Measurements from ENCODE around the gene FUS. TPM values are rescaled to one million over a fixed set of nuclear protein-coding genes. Genes with fewer than 3 reads are reported as not detected.
A peak's percentile ranks its signal among the peaks of the same experiment; 100 is the strongest.

Gene FUS
- total and polyA plus RNA-seq, 9 of the 15 experiments (the other 6 are each of a cell fraction or from before 2014, with no cell fraction given) = 43.9 to 575 (median 87.2) TPM

DNA sequence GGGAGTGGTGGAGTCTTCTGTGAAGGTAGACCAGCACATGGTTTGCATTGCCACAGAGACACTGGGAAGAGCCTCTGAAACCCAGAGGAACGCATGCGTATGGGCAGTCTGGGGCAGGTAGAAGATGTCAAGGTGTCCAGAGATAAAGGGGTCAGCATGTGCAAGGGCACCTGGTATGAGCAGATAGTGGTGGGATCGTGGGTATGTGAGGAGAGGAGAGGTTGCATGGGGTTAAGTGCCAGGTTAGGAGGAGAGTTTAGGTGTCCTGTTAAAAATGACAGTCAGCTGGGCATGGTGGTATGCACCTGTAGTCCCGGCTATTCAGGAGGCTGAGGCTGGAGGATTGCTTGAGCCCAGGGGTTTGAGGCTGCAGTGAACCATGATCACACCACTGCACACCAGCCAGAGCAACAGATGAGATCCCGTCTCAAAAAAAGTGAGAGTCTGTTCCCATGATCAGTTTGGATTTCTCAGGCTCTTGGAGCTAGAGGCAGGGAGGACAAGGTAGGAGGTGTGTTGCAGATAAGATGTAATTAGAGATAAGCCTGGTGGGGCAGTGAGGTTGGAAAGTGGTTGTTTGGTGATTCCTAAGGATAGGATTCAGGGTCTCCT, 19.6 kb downstream of the FUS start (continued):
- TF ChIP-seq, protein P1, sequence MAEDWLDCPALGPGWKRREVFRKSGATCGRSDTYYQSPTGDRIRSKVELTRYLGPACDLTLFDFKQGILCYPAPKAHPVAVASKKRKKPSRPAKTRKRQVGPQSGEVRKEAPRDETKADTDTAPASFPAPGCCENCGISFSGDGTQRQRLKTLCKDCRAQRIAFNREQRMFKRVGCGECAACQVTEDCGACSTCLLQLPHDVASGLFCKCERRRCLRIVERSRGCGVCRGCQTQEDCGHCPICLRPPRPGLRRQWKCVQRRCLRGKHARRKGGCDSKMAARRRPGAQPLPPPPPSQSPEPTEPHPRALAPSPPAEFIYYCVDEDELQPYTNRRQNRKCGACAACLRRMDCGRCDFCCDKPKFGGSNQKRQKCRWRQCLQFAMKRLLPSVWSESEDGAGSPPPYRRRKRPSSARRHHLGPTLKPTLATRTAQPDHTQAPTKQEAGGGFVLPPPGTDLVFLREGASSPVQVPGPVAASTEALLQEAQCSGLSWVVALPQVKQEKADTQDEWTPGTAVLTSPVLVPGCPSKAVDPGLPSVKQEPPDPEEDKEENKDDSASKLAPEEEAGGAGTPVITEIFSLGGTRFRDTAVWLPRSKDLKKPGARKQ (CRISPR knock-in tag; IDR thresholded peaks at IDR 0.05) = no peak
- TF ChIP-seq ZEB2 (IDR thresholded peaks at IDR 0.05) (peak; percentile 64), CBFA2T3 (IDR thresholded peaks at IDR 0.05) (peak; percentile 69), ZZZ3 (IDR thresholded peaks at IDR 0.05) (no peak), ID3 (CRISPR knock-in tag; IDR thresholded peaks at IDR 0.05) (no peak), ID3 (tag; IDR thresholded peaks at IDR 0.05) (no peak), PHF20 (IDR thresholded peaks at IDR 0.05; ENCODE audit: partially characterized antibody) (no peak), TSC22D4 (tag; IDR thresholded peaks at IDR 0.05) (no peak), MTF1 (CRISPR knock-in tag; IDR thresholded peaks at IDR 0.05; ENCODE audit: borderline replicate concordance) (no peak), TCF7L2 (IDR thresholded peaks at IDR 0.05; ENCODE audit: low read depth, low read length) (no peak), NONO (IDR thresholded peaks at IDR 0.05; ENCODE audit: low read depth in 2 of 2, low read length in 1 of 2) (no peak), DMBX1 (CRISPR knock-in tag; IDR thresholded peaks at IDR 0.05; ENCODE audit: borderline replicate concordance) (no peak), CREBBP (IDR thresholded peaks at IDR 0.05; ENCODE audit: low read depth, low read length) (no peak), ZNF717 (CRISPR knock-in tag; IDR thresholded peaks at IDR 0.05) (no peak), JUN (IDR thresholded peaks at IDR 0.05; ENCODE audit: borderline replicate concordance, low read depth, low read length) (no peak), JUN (CRISPR knock-in tag; IDR thresholded peaks at IDR 0.05; ENCODE audit: borderline replicate concordance) (no peak), NUFIP1 (IDR thresholded peaks at IDR 0.05; ENCODE audit: partially characterized antibody) (no peak), BCLAF1 (IDR thresholded peaks at IDR 0.05; ENCODE audit: borderline replicate concordance in 1 of 2, control insufficient read depth in 1 of 2, low read depth in 2 of 2, low read length in 1 of 2) (no peak), ZNF282 (CRISPR knock-in tag; IDR thresholded peaks at IDR 0.05) (no peak), TAF7 (tag; IDR thresholded peaks at IDR 0.05) (no peak), ATF1 (CRISPR knock-in tag; IDR thresholded peaks at IDR 0.05) (no peak), ATF1 (tag; IDR thresholded peaks at IDR 0.05) (no peak), TBP (optimal IDR thresholded peaks at IDR 0.05; ENCODE audit: low read depth, low read length) (no peak), ZNF239 (CRISPR knock-in tag; IDR thresholded peaks at IDR 0.05) (no peak), KAT8 (IDR thresholded peaks at IDR 0.05; ENCODE audit: low read depth) (no peak)
- TF ChIP-seq, protein P2, sequence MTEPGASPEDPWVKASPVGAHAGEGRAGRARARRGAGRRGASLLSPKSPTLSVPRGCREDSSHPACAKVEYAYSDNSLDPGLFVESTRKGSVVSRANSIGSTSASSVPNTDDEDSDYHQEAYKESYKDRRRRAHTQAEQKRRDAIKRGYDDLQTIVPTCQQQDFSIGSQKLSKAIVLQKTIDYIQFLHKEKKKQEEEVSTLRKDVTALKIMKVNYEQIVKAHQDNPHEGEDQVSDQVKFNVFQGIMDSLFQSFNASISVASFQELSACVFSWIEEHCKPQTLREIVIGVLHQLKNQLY (CRISPR knock-in tag; conservative IDR thresholded peaks at IDR 0.05) = no peak
